OCI-LY3 (cell line): ENCODE results near the gene XRCC3.

Experiments used
- EZH2phosphoT487 ChIP-seq: fragments of 200-600 bp; shearing (Covaris generic); IDR thresholded peaks from 2 replicates; pipeline ENCODE4 v1.6.1; 2018; ENCODE audit warnings: antibody characterized with exemption, mixed run types, low read depth
- TF ChIP-seq, protein P1 (sequence below): fragments of 200-600, 300-600 bp; sonication (generic); IDR thresholded peaks from 2 replicates; pipeline ENCODE4 v1.5.1; 2014; ENCODE audit warnings: antibody characterized with exemption, low read length, low read depth

DNA sequence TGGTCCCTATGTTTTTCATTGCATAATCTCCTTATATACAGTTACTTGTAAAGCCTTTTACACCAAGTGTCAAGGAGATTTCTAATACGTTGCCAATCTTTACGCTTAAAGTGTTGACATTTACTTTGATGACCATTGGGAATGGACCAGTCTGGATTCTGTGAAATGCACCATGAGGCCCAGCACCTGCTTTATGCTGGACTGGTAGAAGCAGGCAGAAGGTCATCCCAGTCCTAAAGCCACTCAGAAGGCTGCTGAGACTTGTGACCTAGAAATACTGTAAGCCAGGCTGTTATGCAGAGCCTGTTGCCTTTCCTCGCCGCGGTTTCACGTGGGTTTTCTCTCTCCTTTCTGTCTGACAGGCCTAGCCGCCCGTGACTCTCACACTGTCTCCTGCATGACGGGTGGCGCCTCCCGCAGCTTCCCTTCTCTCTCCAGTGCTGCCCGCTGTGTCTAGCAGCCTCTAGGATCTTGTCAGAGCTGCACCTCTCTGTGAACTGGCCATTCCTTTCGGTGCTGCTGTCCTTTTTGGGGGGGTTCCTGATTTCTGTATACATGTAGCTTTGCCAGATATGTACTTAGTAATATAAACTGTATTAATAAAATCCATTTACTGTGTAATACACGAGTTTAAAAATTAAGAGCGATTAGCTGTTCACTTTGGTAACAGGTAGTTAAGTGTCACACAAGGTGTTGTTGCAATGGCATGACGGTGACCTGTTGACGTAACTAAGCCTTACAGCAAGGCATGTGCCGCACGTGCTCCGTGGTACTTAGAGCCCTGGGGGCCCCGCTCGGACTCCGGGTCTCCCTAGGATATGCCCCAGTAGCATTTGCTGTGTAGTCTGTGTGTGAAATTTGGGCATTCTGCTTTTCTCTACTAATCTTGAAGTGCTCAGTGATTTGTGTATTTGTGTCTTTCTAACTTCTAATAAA lies 29.7 kb downstream of the XRCC3 start:
- TF ChIP-seq, protein P1, sequence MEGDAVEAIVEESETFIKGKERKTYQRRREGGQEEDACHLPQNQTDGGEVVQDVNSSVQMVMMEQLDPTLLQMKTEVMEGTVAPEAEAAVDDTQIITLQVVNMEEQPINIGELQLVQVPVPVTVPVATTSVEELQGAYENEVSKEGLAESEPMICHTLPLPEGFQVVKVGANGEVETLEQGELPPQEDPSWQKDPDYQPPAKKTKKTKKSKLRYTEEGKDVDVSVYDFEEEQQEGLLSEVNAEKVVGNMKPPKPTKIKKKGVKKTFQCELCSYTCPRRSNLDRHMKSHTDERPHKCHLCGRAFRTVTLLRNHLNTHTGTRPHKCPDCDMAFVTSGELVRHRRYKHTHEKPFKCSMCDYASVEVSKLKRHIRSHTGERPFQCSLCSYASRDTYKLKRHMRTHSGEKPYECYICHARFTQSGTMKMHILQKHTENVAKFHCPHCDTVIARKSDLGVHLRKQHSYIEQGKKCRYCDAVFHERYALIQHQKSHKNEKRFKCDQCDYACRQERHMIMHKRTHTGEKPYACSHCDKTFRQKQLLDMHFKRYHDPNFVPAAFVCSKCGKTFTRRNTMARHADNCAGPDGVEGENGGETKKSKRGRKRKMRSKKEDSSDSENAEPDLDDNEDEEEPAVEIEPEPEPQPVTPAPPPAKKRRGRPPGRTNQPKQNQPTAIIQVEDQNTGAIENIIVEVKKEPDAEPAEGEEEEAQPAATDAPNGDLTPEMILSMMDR = no peak
- TF ChIP-seq EZH2phosphoT487 = no peak
